ENCODE results near the gene GPATCH2L. TPM values are rescaled to one million over a fixed set of nuclear protein-coding genes. Genes with fewer than 3 reads are reported as not detected.

Gene GPATCH2L
- polyA plus RNA-seq, 4 donors: 3.4 to 23.7 (median 5.5) TPM

GRCh38 chr14:76259029-76259735 is 107.5 kb downstream of the GPATCH2L start:
- no peak overlapping the region for H3K27ac ChIP-seq (ENCODE audit: low read depth in 1 of 3, low read length in 2 of 3)
- H3K4me1 ChIP-seq (ENCODE audit: control insufficient read depth in 3 of 3, insufficient read depth in 2 of 3, low read depth in 1 of 3, low read length in 2 of 3): no peaks in the 10 kb centered on the region
- FAIRE-seq: no peak
- WGBS, 3 donors: 67 to 77% (median 70%) methylated on average over 6 of the region's 6 CpGs
- DNase-seq: no peak
- peaks cover 0 to 3% (median 0%) of the 10 kb centered on the region in 3 donors for H3K27me3 ChIP-seq (ENCODE audit: control insufficient read depth in 3 of 3, insufficient read depth in 3 of 3, low read length in 3 of 3)
- H3K4me3 ChIP-seq (ENCODE audit: low read depth in 1 of 3, low read length in 3 of 3): no peak overlapping the region
- H3K36me3 ChIP-seq (ENCODE audit: control insufficient read depth in 3 of 3, insufficient read depth in 2 of 3, low read depth in 1 of 3, low read length in 3 of 3): no peaks in the 10 kb centered on the region
- H3K9me3 ChIP-seq (ENCODE audit: control insufficient read depth in 2 of 2, insufficient read depth in 1 of 2, low read depth in 1 of 2, low read length in 1 of 2): no peaks in the 10 kb centered on the region

DNA sequence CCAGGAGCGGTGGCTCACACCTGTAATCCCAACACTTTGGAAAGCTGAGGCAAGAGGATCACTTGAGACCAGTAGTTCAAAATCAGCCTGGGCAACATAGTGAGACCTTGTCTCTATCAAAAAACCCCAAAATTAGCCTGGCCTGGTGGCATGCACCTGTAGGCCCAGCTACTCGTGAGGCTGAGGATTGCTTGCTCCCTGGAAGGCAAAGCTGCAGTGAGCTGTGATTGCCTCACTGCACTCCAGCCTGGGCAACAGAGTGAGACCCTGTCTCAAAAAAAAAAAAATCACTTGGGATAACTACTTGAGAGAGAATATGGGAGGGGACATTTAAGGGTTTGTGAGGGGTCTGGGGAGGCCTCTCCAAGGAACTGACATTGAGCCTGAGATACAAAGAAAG is 109.0 kb downstream of the GPATCH2L start:
- FAIRE-seq: no peak
- no peaks in the 10 kb centered on the region for H3K36me3 ChIP-seq (ENCODE audit: control insufficient read depth in 3 of 3, insufficient read depth in 2 of 3, low read depth in 1 of 3, low read length in 3 of 3)
- no peaks in the 10 kb centered on the region for H3K9me3 ChIP-seq (ENCODE audit: control insufficient read depth in 2 of 2, insufficient read depth in 1 of 2, low read depth in 1 of 2, low read length in 1 of 2)
- 50 to 72% (median 62%) methylated on average over 2 of the region's 2 CpGs for WGBS, 3 donors
- DNase-seq: no peak
- H3K27ac ChIP-seq (ENCODE audit: low read depth in 1 of 3, low read length in 2 of 3): no peak overlapping the region
- peaks cover 0 to 3% (median 0%) of the 10 kb centered on the region in 3 donors for H3K27me3 ChIP-seq (ENCODE audit: control insufficient read depth in 3 of 3, insufficient read depth in 3 of 3, low read length in 3 of 3)
- no peak overlapping the region for H3K4me3 ChIP-seq (ENCODE audit: low read depth in 1 of 3, low read length in 3 of 3)
- H3K4me1 ChIP-seq (ENCODE audit: control insufficient read depth in 3 of 3, insufficient read depth in 2 of 3, low read depth in 1 of 3, low read length in 2 of 3): no peaks in the 10 kb centered on the region

GRCh38 chr14:76261371-76261811 is 109.7 kb downstream of the GPATCH2L start:
- WGBS, 3 donors: 26 to 50% (median 47%) methylated on average over 6 of the region's 6 CpGs
- H3K4me3 ChIP-seq (ENCODE audit: low read depth in 1 of 3, low read length in 3 of 3): no peak overlapping the region
- no peaks in the 10 kb centered on the region for H3K4me1 ChIP-seq (ENCODE audit: control insufficient read depth in 3 of 3, insufficient read depth in 2 of 3, low read depth in 1 of 3, low read length in 2 of 3)
- H3K9me3 ChIP-seq (ENCODE audit: control insufficient read depth in 2 of 2, insufficient read depth in 1 of 2, low read depth in 1 of 2, low read length in 1 of 2): no peaks in the 10 kb centered on the region
- peaks cover 0 to 3% (median 0%) of the 10 kb centered on the region in 3 donors for H3K27me3 ChIP-seq (ENCODE audit: control insufficient read depth in 3 of 3, insufficient read depth in 3 of 3, low read length in 3 of 3)
- FAIRE-seq (no peak), DNase-seq (no peak)
- no peaks in the 10 kb centered on the region for H3K36me3 ChIP-seq (ENCODE audit: control insufficient read depth in 3 of 3, insufficient read depth in 2 of 3, low read depth in 1 of 3, low read length in 3 of 3)
- H3K27ac ChIP-seq (ENCODE audit: low read depth in 1 of 3, low read length in 2 of 3): no peak overlapping the region

GRCh38 chr14:76262641-76263040 is 110.9 kb downstream of the GPATCH2L start:
- DNase-seq (no peak), FAIRE-seq (no peak)
- H3K27ac ChIP-seq (ENCODE audit: low read depth in 1 of 3, low read length in 2 of 3): no peak overlapping the region
- H3K4me1 ChIP-seq (ENCODE audit: control insufficient read depth in 3 of 3, insufficient read depth in 2 of 3, low read depth in 1 of 3, low read length in 2 of 3): no peaks in the 10 kb centered on the region
- no peaks in the 10 kb centered on the region for H3K9me3 ChIP-seq (ENCODE audit: control insufficient read depth in 2 of 2, insufficient read depth in 1 of 2, low read depth in 1 of 2, low read length in 1 of 2)
- 86 to 90% (median 87%) methylated on average over 5 of the region's 5 CpGs for WGBS, 3 donors
- H3K4me3 ChIP-seq (ENCODE audit: low read depth in 1 of 3, low read length in 3 of 3): no peak overlapping the region
- H3K27me3 ChIP-seq (ENCODE audit: control insufficient read depth in 3 of 3, insufficient read depth in 3 of 3, low read length in 3 of 3): peaks cover 0 to 3% (median 0%) of the 10 kb centered on the region in 3 donors
- H3K36me3 ChIP-seq (ENCODE audit: control insufficient read depth in 3 of 3, insufficient read depth in 2 of 3, low read depth in 1 of 3, low read length in 3 of 3): no peaks in the 10 kb centered on the region

Other genes starting within 250 kb of the GPATCH2L start
- gene TGFB3, start 169.9 kb upstream of the GPATCH2L start, polyA plus RNA-seq: 1 to 10 TPM; 3.6 to 8.8 (median 6.8) TPM
- gene IFT43, start 166.2 kb upstream of the GPATCH2L start, polyA plus RNA-seq: 100 to 1,000 TPM in 1 of 4 donors, 10 to 100 TPM in 3; 28.5 to 101 (median 55.5) TPM
- gene ESRRB, start 224.2 kb downstream of the GPATCH2L start, polyA plus RNA-seq: under 1 TPM in 3 of 4 donors, not detected in 1; 0.04 to 0.54 (median 0.13) TPM

Measured in small intestine (tissue), 7 donors.